ENCODE measurements around the gene C2orf69. TPM values are rescaled to one million over a fixed set of nuclear protein-coding genes. Genes with fewer than 3 reads are reported as not detected.

The C2orf69 gene
- total RNA-seq, 2 experiments from 2014 or later = 14.0 to 17.5 TPM

- DNase-seq (ENCODE audit: low spot score) = no peak
- Histone ChIP-seq H3K9me2 (ENCODE audit: insufficient read depth, low read length) (no peaks in the 10 kb centered on the region), H3K36me3 (ENCODE audit: insufficient read depth, low read length) (peaks cover 73% of the 10 kb centered on the region; the same call in 1 of the 2 replicates), H3K4me1 (ENCODE audit: insufficient read depth, low read length, poor library complexity, severe bottlenecking) (no peaks in the 10 kb centered on the region), H2AFZ (ENCODE audit: low read length) (no peak overlapping the region), H3K79me2 (ENCODE audit: insufficient read depth, low read depth, low read length) (peaks cover 17% of the 10 kb centered on the region; the same call in 1 of the 2 replicates), H3K27ac (ENCODE audit: low read depth, low read length, poor library complexity, severe bottlenecking) (no peak overlapping the region), H3K4me2 (ENCODE audit: low read length) (no peak overlapping the region), H3K9me3 (ENCODE audit: low read length) (no peaks in the 10 kb centered on the region), H3K4me3 (ENCODE audit: low read depth, low read length, poor library complexity, severe bottlenecking) (no peak overlapping the region), H4K20me1 (ENCODE audit: insufficient read depth, low read length) (no peaks in the 10 kb centered on the region)
- intact Hi-C loops (cut with micrococcal nuclease; ENCODE audit: unreplicated experiment) = loop anchor here (10.0 kb wide), 1 partner anchor 82 kb away; no protein-coding TSS in a partner anchor
- no peak for TF ChIP-seq CTCF (conservative IDR thresholded peaks at IDR 0.05; ENCODE audit: low read length)
- no peak for TF ChIP-seq EZH2phosphoT487 (IDR thresholded peaks at IDR 0.05; ENCODE audit: borderline replicate concordance, low read depth, low read length)
- CTCF ChIA-PET (ENCODE audit: unreplicated experiment) = no interaction called here
- POLR2A ChIA-PET = interaction anchor here (0.7 to 2.5 kb wide), 4 partner anchors 16 to 57 kb away, joined by 3 to 8 read pairs (median 4); no protein-coding TSS in a partner anchor
- no TSS peak for BruUV-seq (replicated peaks)
Observed at GRCh38 chr2:199946836-199947235, 35.7 kb downstream of the C2orf69 start.

- TF ChIP-seq EZH2phosphoT487 (IDR thresholded peaks at IDR 0.05; ENCODE audit: borderline replicate concordance, low read depth, low read length) = no peak
- no peak for TF ChIP-seq CTCF (conservative IDR thresholded peaks at IDR 0.05; ENCODE audit: low read length)
- Histone ChIP-seq H3K79me2 (ENCODE audit: insufficient read depth, low read depth, low read length) (peaks cover 48% of the 10 kb centered on the region), H2AFZ (ENCODE audit: low read length) (no peak overlapping the region), H3K4me1 (ENCODE audit: insufficient read depth, low read length, poor library complexity, severe bottlenecking) (peaks cover 13% of the 10 kb centered on the region), H3K4me2 (ENCODE audit: low read length) (no peak overlapping the region), H3K27ac (ENCODE audit: low read depth, low read length, poor library complexity, severe bottlenecking) (no peak overlapping the region), H3K36me3 (ENCODE audit: insufficient read depth, low read length) (peaks cover 59% of the 10 kb centered on the region; the same call in 1 of the 2 replicates), H3K9me2 (ENCODE audit: insufficient read depth, low read length) (no peaks in the 10 kb centered on the region), H4K20me1 (ENCODE audit: insufficient read depth, low read length) (no peaks in the 10 kb centered on the region), H3K9me3 (ENCODE audit: low read length) (no peaks in the 10 kb centered on the region), H3K4me3 (ENCODE audit: low read depth, low read length, poor library complexity, severe bottlenecking) (no peak overlapping the region)
- ChIA-PET POLR2A (interaction anchor here (0.9 to 1.7 kb wide), 3 partner anchors 10 to 215 kb away, joined by 3 to 5 read pairs (median 4); no protein-coding TSS in a partner anchor), CTCF (ENCODE audit: unreplicated experiment) (no interaction called here)
- no peak for DNase-seq (ENCODE audit: low spot score)
- no TSS peak for BruUV-seq (replicated peaks)
- intact Hi-C loops (cut with micrococcal nuclease; ENCODE audit: unreplicated experiment) = no loop called here
Observed at GRCh38 chr2:199950396-199950795, 39.3 kb downstream of the C2orf69 start.

- no peak overlapping the region for H2AFZ ChIP-seq (ENCODE audit: low read length)
- H3K4me3 ChIP-seq (ENCODE audit: low read depth, low read length, poor library complexity, severe bottlenecking) = no peak overlapping the region
- DNase-seq (ENCODE audit: low spot score) = no peak
- intact Hi-C loops (cut with micrococcal nuclease; ENCODE audit: unreplicated experiment) = no loop called here
- BruUV-seq (replicated peaks) = no TSS peak
- H3K79me2 ChIP-seq (ENCODE audit: insufficient read depth, low read depth, low read length) = peaks cover 52% of the 10 kb centered on the region
- POLR2A ChIA-PET = interaction anchor here (0.9 to 1.7 kb wide), 3 partner anchors 10 to 216 kb away, joined by 3 to 5 read pairs (median 4); no protein-coding TSS in a partner anchor
- H4K20me1 ChIP-seq (ENCODE audit: insufficient read depth, low read length) = no peaks in the 10 kb centered on the region
- H3K9me3 ChIP-seq (ENCODE audit: low read length) = no peaks in the 10 kb centered on the region
- peaks cover 53% of the 10 kb centered on the region; the same call in 1 of the 2 replicates for H3K36me3 ChIP-seq (ENCODE audit: insufficient read depth, low read length)
- CTCF ChIA-PET (ENCODE audit: unreplicated experiment) = no interaction called here
- H3K4me1 ChIP-seq (ENCODE audit: insufficient read depth, low read length, poor library complexity, severe bottlenecking) = peaks cover 13% of the 10 kb centered on the region
- TF ChIP-seq CTCF (conservative IDR thresholded peaks at IDR 0.05; ENCODE audit: low read length) (no peak), EZH2phosphoT487 (IDR thresholded peaks at IDR 0.05; ENCODE audit: borderline replicate concordance, low read depth, low read length) (no peak)
- H3K27ac ChIP-seq (ENCODE audit: low read depth, low read length, poor library complexity, severe bottlenecking) = no peak overlapping the region
- H3K4me2 ChIP-seq (ENCODE audit: low read length) = no peak overlapping the region
- no peaks in the 10 kb centered on the region for H3K9me2 ChIP-seq (ENCODE audit: insufficient read depth, low read length)
Observed at GRCh38 chr2:199951023-199951422, 39.9 kb downstream of the C2orf69 start.
